GM12801 (cell line): ENCODE data around the gene FAM200B.

Source experiments
- TF ChIP-seq, protein P1 (sequence below): IDR thresholded peaks from one replicate; pipeline ENCODE4 v1.5.1; 2011; ENCODE audit warnings: control low read depth; ENCODE audit not compliant: insufficient read length; ENCODE audit errors: extremely low read depth

Gene FAM200B

DNA sequence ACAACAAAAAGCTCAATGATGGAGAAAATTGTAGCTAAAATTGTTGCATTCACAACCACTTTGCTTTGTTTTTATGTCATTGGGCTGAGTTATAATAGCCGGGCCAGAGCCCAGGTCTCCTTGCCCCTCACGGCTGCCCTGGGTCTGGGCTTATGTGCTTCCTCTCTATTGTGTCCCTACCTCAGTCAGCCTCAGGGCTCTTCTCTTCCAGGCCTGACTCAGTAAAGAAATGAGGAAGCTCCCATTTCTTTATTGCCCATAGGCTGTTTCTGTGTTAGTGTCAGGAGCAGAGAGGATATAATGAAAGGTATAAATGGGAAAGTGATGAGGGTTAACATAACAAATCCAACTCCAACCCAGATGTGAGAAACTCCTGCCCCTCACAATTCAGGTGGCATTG, 39.2 kb downstream of the FAM200B start:
- TF ChIP-seq, protein P1, sequence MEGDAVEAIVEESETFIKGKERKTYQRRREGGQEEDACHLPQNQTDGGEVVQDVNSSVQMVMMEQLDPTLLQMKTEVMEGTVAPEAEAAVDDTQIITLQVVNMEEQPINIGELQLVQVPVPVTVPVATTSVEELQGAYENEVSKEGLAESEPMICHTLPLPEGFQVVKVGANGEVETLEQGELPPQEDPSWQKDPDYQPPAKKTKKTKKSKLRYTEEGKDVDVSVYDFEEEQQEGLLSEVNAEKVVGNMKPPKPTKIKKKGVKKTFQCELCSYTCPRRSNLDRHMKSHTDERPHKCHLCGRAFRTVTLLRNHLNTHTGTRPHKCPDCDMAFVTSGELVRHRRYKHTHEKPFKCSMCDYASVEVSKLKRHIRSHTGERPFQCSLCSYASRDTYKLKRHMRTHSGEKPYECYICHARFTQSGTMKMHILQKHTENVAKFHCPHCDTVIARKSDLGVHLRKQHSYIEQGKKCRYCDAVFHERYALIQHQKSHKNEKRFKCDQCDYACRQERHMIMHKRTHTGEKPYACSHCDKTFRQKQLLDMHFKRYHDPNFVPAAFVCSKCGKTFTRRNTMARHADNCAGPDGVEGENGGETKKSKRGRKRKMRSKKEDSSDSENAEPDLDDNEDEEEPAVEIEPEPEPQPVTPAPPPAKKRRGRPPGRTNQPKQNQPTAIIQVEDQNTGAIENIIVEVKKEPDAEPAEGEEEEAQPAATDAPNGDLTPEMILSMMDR = no peak

DNA sequence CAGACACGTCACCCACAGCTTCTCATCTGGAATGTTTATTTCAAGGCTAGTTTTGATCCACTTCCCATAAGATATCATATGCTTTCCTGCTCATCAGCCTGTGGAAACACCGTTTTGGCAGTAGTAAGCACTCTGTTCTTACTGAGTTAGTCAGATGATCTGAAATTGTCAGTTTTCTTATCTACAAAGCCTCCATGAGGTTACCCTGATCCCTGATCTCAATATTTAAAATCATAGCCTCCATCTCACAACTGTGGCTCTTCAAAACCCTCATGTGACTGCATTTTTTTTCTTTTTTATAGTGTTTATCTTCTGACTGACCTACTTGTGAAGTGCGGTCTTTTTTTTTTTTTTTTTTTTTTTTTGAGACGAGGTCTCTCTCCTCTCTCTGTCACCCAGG, 44.0 kb downstream of the FAM200B start:
- TF ChIP-seq, protein P1 = no peak

DNA sequence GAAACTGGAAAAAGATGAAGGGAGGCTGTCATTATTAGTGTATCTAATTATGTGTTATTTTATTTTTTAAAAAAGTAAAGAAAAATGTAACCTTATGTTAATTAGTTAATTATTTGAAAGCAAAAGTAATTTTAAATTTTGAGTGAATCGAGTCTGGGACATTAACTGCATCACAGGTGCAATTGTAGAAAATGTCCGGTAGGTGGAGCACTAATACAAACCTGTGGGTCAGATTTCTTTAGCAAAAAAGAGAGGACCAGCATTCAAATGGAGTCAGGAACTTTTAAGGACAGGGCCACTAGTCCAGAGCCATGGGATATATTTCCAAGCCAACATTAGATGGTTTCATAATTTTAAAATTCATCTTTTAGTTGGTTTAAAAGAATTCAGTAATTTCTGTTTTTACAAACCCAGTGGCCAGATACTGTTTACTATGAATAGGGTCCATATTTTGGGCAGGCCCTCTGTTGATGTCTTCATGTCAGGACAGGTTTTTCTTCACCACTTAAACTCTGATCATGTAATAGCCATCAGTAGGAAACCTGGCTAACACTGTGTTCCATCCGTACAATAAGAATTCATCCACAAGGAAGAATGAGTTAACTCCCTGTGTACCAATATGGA, 48.4 kb downstream of the FAM200B start:
- TF ChIP-seq, protein P1 = peak; percentile 1

DNA sequence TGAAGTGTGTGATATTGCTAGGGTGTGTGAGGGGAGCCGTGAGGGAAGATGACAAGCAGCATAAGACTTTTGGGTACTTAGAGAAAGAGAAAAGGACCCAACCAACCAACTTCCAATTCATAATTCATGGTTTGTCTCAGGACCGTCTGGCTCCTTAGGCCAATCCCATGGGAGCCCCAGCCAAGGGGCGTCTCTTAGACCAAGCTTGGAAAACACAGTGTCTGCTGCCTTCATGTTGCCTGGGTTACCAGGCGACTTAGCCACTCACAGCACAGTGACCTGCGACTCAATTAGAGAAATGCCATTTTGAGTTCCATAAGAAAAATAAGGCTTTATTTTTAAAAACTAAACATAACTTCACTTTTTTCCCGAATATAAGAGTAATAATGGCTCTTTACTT, 53.9 kb downstream of the FAM200B start:
- TF ChIP-seq, protein P1 = no peak

DNA sequence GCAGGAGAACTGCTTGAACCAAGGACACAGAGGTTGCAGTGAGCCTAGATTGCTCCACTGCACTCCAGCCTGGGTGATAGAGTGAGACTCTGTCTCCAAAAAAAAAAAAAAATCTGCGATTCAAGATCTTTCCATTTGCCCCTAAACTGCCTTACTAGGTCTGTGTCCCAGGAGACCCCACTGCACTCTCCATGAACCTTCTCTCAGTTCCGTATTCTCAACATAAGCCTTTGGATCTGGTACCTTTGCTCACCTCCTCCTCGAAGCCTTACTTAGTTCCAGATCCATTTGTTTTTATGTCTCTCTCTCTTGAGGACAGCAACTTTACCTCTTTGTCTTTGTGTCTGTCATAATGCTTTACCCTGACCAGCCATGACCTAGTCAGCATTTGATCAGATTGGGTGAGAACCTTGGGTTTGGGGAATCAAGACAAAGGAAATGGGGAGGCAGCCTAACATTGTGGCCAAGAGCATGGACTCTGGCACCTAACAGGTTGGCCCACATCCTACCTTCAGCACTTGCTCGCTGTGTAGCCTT, 55.0 kb downstream of the FAM200B start:
- TF ChIP-seq, protein P1 = no peak

DNA sequence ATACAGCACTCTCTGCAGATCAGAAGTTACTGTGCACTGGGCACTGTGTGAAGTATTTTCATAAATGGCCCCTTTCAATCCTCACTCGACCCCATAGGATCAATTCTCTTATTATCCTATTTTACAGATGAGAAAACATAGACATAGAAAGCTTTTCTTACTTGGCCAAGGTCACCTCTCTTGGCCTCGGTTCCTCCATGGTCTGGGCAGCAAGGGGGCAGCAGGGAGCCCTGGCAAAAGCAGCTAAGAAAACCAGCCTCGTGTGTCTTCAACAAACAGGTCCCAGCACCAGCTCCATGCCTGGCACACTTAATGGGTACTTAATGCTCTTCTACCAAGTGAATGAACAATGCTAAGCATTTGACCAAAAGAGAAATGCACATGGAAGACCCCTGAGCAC, 55.6 kb downstream of the FAM200B start:
- TF ChIP-seq, protein P1 = no peak

DNA sequence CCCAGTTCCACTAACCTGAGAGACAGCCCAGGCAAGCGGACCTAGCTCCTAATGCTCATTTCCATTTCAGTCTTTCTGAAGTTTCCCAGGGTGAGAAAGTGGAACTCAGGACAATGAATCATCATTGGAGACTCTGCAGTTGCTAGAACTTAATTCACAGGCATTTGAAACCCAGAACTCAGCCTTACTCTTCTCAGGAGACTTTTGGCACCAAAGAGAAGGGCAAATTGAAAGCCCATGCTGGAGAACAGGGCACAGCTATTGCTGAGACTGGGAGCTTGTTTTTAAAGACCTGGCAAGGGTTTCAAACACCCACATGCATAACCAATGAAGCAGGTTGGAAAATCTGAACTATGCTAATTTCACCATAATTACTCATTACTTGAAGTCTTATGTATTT, 57.2 kb downstream of the FAM200B start:
- TF ChIP-seq, protein P1 = no peak
